HCT116 (cell line): ENCODE results near the gene OVOL3. TPM values are rescaled to one million over a fixed set of nuclear protein-coding genes. Genes with fewer than 3 reads are reported as not detected.

Source experiments
- ATAC-seq: fragments of 200-7000 bp; cut with Tn5 transposase; 2 replicates; pipeline ENCODE4 v1.9.1; 2020; ENCODE audit warnings: mild to moderate bottlenecking, moderate library complexity
- BruUV-seq: library from RNA; stranded (reverse); fragments of 400-500 nt; replicated peaks from 2 replicates; lab custom pipeline; 2021; lab: Mats Ljungman, UMichigan
- CTCF ChIA-PET: fragments of 300-600 bp; sonication (Branson Sonifier 250); formaldehyde crosslinking; loops from one replicate; lab custom pipeline; 2021; ENCODE audit warnings: antibody characterized with exemption; lab: Charles Lee
- POLR2A ChIA-PET: fragments of 300-600, 350-600 bp; sonication (Branson Sonifier 250); formaldehyde crosslinking; loops from one replicate; lab custom pipeline; 2021; ENCODE audit warnings: antibody characterized with exemption; lab: Charles Lee
- RAD21 ChIA-PET, 2 experiments: fragments of 300-600 bp; sonication (Branson Sonifier 250); formaldehyde crosslinking; loops; one replicate each; lab custom pipeline; 2023; ENCODE audit warnings: low total read pairs in 2 of 2; ENCODE audit not compliant: uncharacterized antibody in 2 of 2, unreplicated experiment in 2 of 2, low non-redundant PET in 1 of 2; lab: Charles Lee
- DNase-seq: peaks from one replicate; pipeline ENCODE4 v3.0.0-alpha.2; 2010; ENCODE audit warnings: low read depth, low spot score
- H2AFZ ChIP-seq: fragments of 200-600 bp; shearing (Covaris generic), sonication (generic); 2 replicates; pipeline ENCODE4 v1.6.1; 2017; ENCODE audit warnings: low read depth, mixed run types, mixed read lengths, antibody characterized with exemption, low read length; ENCODE audit not compliant: poor library complexity, severe bottlenecking
- H3K27ac ChIP-seq: 2 replicates; pipeline ENCODE4 v1.5.1; 2012; ENCODE audit warnings: low read depth, low read length
- H3K27me3 ChIP-seq: fragments of 200-600 bp; sonication (generic); 2 replicates; pipeline ENCODE4 v1.6.1; 2016; ENCODE audit warnings: mixed run types, low read length, mixed read lengths; ENCODE audit not compliant: insufficient read depth
- H3K36me3 ChIP-seq, 2 experiments: fragments of 200-500 bp in 1 of 2; fragments of 200-600 bp in 1 of 2; sonication (Bioruptor generic) in 1 of 2; sonication (generic) in 1 of 2; 2 replicates each; pipeline versions ENCODE4 v1.5.1 to v1.6.1; 2014 to 2016; ENCODE audit warnings: low read length in 2 of 2, inconsistent platforms in 1 of 2, mixed read lengths in 1 of 2, mixed run types in 1 of 2; ENCODE audit not compliant: insufficient read depth in 2 of 2, control insufficient read depth in 1 of 2
- H3K4me1 ChIP-seq, 2 experiments: fragments of 200-600 bp in 1 of 2; sonication (generic) in 1 of 2; 2 replicates each; pipeline versions ENCODE4 v1.5.1 to v1.6.1; 2012 to 2017; ENCODE audit warnings: low read length in 2 of 2, inconsistent platforms in 1 of 2, mild to moderate bottlenecking in 1 of 2, mixed read lengths in 1 of 2, mixed run types in 1 of 2, moderate library complexity in 1 of 2; ENCODE audit not compliant: insufficient read depth in 2 of 2, control insufficient read depth in 1 of 2
- H3K4me2 ChIP-seq: fragments of 200-600 bp; sonication (generic); 2 replicates; pipeline ENCODE4 v1.6.1; 2017; ENCODE audit warnings: mixed run types, low read length, mixed read lengths
- H3K4me3 ChIP-seq, 2 experiments: fragments of 200-600 bp in 1 of 2; sonication (generic) in 1 of 2; replicated peaks in 1 of 2; 2 replicates each; pipeline ENCODE4 v1.5.1; 2011 to 2016; ENCODE audit warnings: low read length in 2 of 2, control low read depth in 1 of 2, low read depth in 1 of 2, mild to moderate bottlenecking in 1 of 2, mixed read lengths in 1 of 2, mixed run types in 1 of 2
- H3K79me2 ChIP-seq: fragments of 200-600 bp; sonication (generic); 2 replicates; pipeline ENCODE4 v1.6.1; 2017; ENCODE audit warnings: mild to moderate bottlenecking, mixed run types, low read length, moderate library complexity, mixed read lengths; ENCODE audit not compliant: insufficient read depth
- H3K9ac ChIP-seq: fragments of 200-600 bp; sonication (generic); 2 replicates; pipeline ENCODE4 v1.6.1; 2016; ENCODE audit warnings: low read length, mixed read lengths
- H3K9me2 ChIP-seq: fragments of 200-600 bp; sonication (generic), shearing (Covaris generic); 2 replicates; pipeline ENCODE4 v1.6.1; 2017; ENCODE audit warnings: mixed run types, mild to moderate bottlenecking, moderate library complexity; ENCODE audit not compliant: insufficient read depth
- H3K9me3 ChIP-seq, 2 experiments: fragments of 200-500 bp in 1 of 2; fragments of 200-600 bp in 1 of 2; sonication (Bioruptor generic) in 1 of 2; sonication (generic) in 1 of 2; 2 replicates each; pipeline ENCODE4 v1.6.1; 2014 to 2017; ENCODE audit warnings: low read length in 2 of 2, mixed read lengths in 2 of 2, inconsistent platforms in 1 of 2, low read depth in 1 of 2, mild to moderate bottlenecking in 1 of 2, mixed run types in 1 of 2, moderate library complexity in 1 of 2; ENCODE audit not compliant: control insufficient read depth in 1 of 2, insufficient read depth in 1 of 2
- H4K20me1 ChIP-seq: fragments of 200-600 bp; sonication (generic), shearing (Covaris generic); 2 replicates; pipeline ENCODE4 v1.6.1; 2017; ENCODE audit warnings: mixed run types, mild to moderate bottlenecking, moderate library complexity; ENCODE audit not compliant: insufficient read depth
- CBX3 ChIP-seq: IDR thresholded peaks from 2 replicates; pipeline ENCODE4 v1.6.1; 2012; ENCODE audit warnings: low read depth
- CEBPB ChIP-seq: IDR thresholded peaks from 2 replicates; pipeline ENCODE4 v1.6.1; 2012; ENCODE audit warnings: low read depth
- JUND ChIP-seq: IDR thresholded peaks from 2 replicates; pipeline ENCODE4 v1.6.1; 2012
- MAX ChIP-seq: IDR thresholded peaks from 2 replicates; pipeline ENCODE4 v1.6.1; 2012
- POLR2A ChIP-seq: IDR thresholded peaks from 2 replicates; pipeline ENCODE4 v1.7.0; 2011; ENCODE audit warnings: borderline replicate concordance; ENCODE audit not compliant: insufficient read depth, insufficient read length; ENCODE audit errors: extremely low read depth
- REST ChIP-seq: IDR thresholded peaks from 2 replicates; pipeline ENCODE4 v1.6.1; 2012; ENCODE audit warnings: low read depth
- SP1 ChIP-seq: IDR thresholded peaks from 2 replicates; pipeline ENCODE4 v1.6.1; 2012; ENCODE audit warnings: low read depth
- ZNF274 ChIP-seq: fragments of 200-500 bp; sonication (Bioruptor generic); IDR thresholded peaks from 2 replicates; pipeline ENCODE4 v1.6.1; 2014; ENCODE audit warnings: mild to moderate bottlenecking, low read depth, low read length, inconsistent platforms
- intact Hi-C: fragments of 100-400 bp; cut with micrococcal nuclease; formaldehyde crosslinking; loops from 2 replicates; pipeline ENCODE4 v1.10.0; 2022
- total RNA-seq: library from RNA; stranded (reverse); gene quantifications from one replicate; pipeline ENCODE4 v1.2.1, GENCODE V29; 2021; ENCODE audit not compliant: unreplicated experiment

OVOL3 gene
- total RNA-seq, 1 experiment from 2014 or later, result not detected

GRCh38 chr19:36153126-36153525 is 42.2 kb downstream of the OVOL3 start:
- H3K4me1 ChIP-seq, result no peaks in the 10 kb centered on the region
- 0 out of 2 replicates have a peak, but pooled peaks cover 6% of the 10 kb centered on the region for H3K79me2 ChIP-seq
- H3K27me3 ChIP-seq, result no peaks in the 10 kb centered on the region
- DNase-seq (no peak), ATAC-seq (no peak)
- H4K20me1 ChIP-seq, result no peaks in the 10 kb centered on the region
- H3K4me2 ChIP-seq, result no peak overlapping the region
- TF ChIP-seq CBX3 (no peak), SP1 (no peak), MAX (no peak), ZNF274 (no peak), POLR2A (no peak), CEBPB (no peak), REST (no peak), JUND (no peak)
- peaks cover 15 to 31% of the 10 kb centered on the region in 2 experiments for H3K36me3 ChIP-seq
- H3K9me2 ChIP-seq, result no peaks in the 10 kb centered on the region
- H3K9ac ChIP-seq, result no peak overlapping the region
- no peak overlapping the region for H3K4me3 ChIP-seq
- RAD21 ChIA-PET, result no interaction called here
- H3K9me3 ChIP-seq, result no peaks in the 10 kb centered on the region
- intact Hi-C loops, result no loop called here
- CTCF ChIA-PET, result no interaction called here
- no peak overlapping the region for H3K27ac ChIP-seq
- H2AFZ ChIP-seq, result no peak overlapping the region
- no TSS peak for BruUV-seq
- POLR2A ChIA-PET, result interaction anchor here (1.4 kb wide), 1 partner anchor 9 kb away, joined by 3 read pairs; no protein-coding TSS in a partner anchor
